ENCODE measurements around the gene IL17RB. TPM values are rescaled to one million over a fixed set of nuclear protein-coding genes. Genes with fewer than 3 reads are reported as not detected.
A peak's percentile ranks its signal among the peaks of the same experiment; 100 is the strongest.

Gene IL17RB
- total and polyA plus RNA-seq, 2 of the 8 experiments (the other 6 are each of a cell fraction or from before 2014, with no cell fraction given): 7.0 to 24.6 TPM

GRCh38 chr3:53809764-53810400 is 36.5 kb upstream of the IL17RB start:
- WGBS, 2 experiments (ENCODE audit: extremely low coverage in 1 of 2, insufficient coverage in 1 of 2, insufficient read length in 1 of 2, insufficient replicate concordance in 2 of 2, low coverage in 1 of 2, low lambda C conversion rate in 2 of 2, missing lambda C conversion rate in 1 of 2): 90% methylated on average over 28 of the region's 28 CpGs; no CpG with 5 or more reads in 1 of the 2 experiments
- H3K23ac ChIP-seq (ENCODE audit: insufficient read length): no peak overlapping the region
- no peak overlapping the region for H2BK12ac ChIP-seq (ENCODE audit: low read depth, low read length)
- H4K20me1 ChIP-seq (replicated peaks in 1 of 2; ENCODE audit: control insufficient read depth in 1 of 2, insufficient read depth in 2 of 2, low read length in 2 of 2): peaks cover 0 to 6% of the 10 kb centered on the region in 2 experiments
- H3K4me3 ChIP-seq (ENCODE audit: extremely low read depth in 1 of 4, insufficient read depth in 2 of 4, low read depth in 3 of 4, low read length in 4 of 4): no peak overlapping the region
- no peak overlapping the region for H2BK120ac ChIP-seq (replicated peaks; ENCODE audit: low read depth, low read length)
- no peak overlapping the region for H3K4me2 ChIP-seq (ENCODE audit: insufficient read depth in 1 of 2, low read depth in 2 of 2, low read length in 2 of 2)
- no peaks in the 10 kb centered on the region for H3K27me3 ChIP-seq (replicated peaks in 1 of 4; ENCODE audit: control insufficient read depth in 3 of 4, extremely low read depth in 1 of 4, insufficient read depth in 3 of 4, low read length in 3 of 4)
- H3K4me1 ChIP-seq (replicated peaks in 1 of 4; ENCODE audit: control insufficient read depth in 3 of 4, insufficient read depth in 4 of 4, low read length in 3 of 4): peaks cover 0 to 5% (median 0%) of the 10 kb centered on the region in 4 experiments; a peak in 3 of 7 replicates
- no peak overlapping the region for H3K27ac ChIP-seq (ENCODE audit: low read depth, low read length)
- no peak overlapping the region for H2AFZ ChIP-seq (ENCODE audit: low read length)
- no peaks in the 10 kb centered on the region for H3K79me2 ChIP-seq (ENCODE audit: control insufficient read depth in 1 of 2, insufficient read depth in 2 of 2, low read length in 2 of 2)
- POLR2A ChIA-PET (ENCODE audit: partially characterized antibody): interaction anchor here (1.2 kb wide), 1 partner anchor 10 kb away, joined by 5 read pairs; no protein-coding TSS in a partner anchor
- no peak overlapping the region for H3K56ac ChIP-seq (replicated peaks; ENCODE audit: insufficient read length, low read depth, low read length)
- H3K79me1 ChIP-seq (ENCODE audit: low read depth, low read length): no peaks in the 10 kb centered on the region
- H4K8ac ChIP-seq (ENCODE audit: extremely low read depth, insufficient read depth, low read length): peak overlapping the region; percentile 53; the same call in 1 of the 2 replicates
- no peak overlapping the region for H2BK5ac ChIP-seq (ENCODE audit: low read depth, low read length)
- FAIRE-seq (no peak), DNase-seq (ENCODE audit: low read depth in 1 of 2, low spot score in 2 of 2) (no peak)
- H3K18ac ChIP-seq (ENCODE audit: extremely low read depth, low read length): no peak overlapping the region
- peaks cover 6% of the 10 kb centered on the region; the same call in 1 of the 2 replicates for H3K23me2 ChIP-seq (ENCODE audit: low read depth, low read length)
- no peak overlapping the region for H2BK20ac ChIP-seq (ENCODE audit: low read length)
- CTCF ChIA-PET (ENCODE audit: partially characterized antibody): interaction anchor here (1.3 to 2.1 kb wide), 4 partner anchors 10 to 111 kb away, joined by 3 to 6 read pairs (median 3); no protein-coding TSS in a partner anchor
- no peak overlapping the region for H3K9ac ChIP-seq (replicated peaks in 1 of 4; ENCODE audit: extremely low read depth in 1 of 4, low read depth in 3 of 4, low read length in 3 of 4)
- H3K4ac ChIP-seq (replicated peaks; ENCODE audit: insufficient read length, low read depth, low read length): no peak overlapping the region
- no peaks in the 10 kb centered on the region for H3K9me3 ChIP-seq (ENCODE audit: insufficient read depth in 2 of 2, low read depth in 1 of 2, low read length in 1 of 2)
- H3K14ac ChIP-seq (ENCODE audit: insufficient read length): no peak overlapping the region
- no peak overlapping the region for H4K5ac ChIP-seq (ENCODE audit: insufficient read length, low read depth, low read length)
- H2AK5ac ChIP-seq (ENCODE audit: low read depth, low read length): no peak overlapping the region
- H2BK15ac ChIP-seq (ENCODE audit: low read length): no peak overlapping the region
- H3K36me3 ChIP-seq (ENCODE audit: control insufficient read depth in 2 of 4, insufficient read depth in 4 of 4, low read length in 3 of 4): no peaks in the 10 kb centered on the region
- peak overlapping the region; percentile 16 for H4K91ac ChIP-seq (replicated peaks; ENCODE audit: insufficient read length, low read length)
- no peak for TF ChIP-seq SP2 (IDR thresholded peaks at IDR 0.05; ENCODE audit: low read length)
- no peak for TF ChIP-seq HDAC2 (IDR thresholded peaks at IDR 0.05; ENCODE audit: borderline replicate concordance in 1 of 2, low read depth in 2 of 2, low read length in 2 of 2)
- no peak for TF ChIP-seq TAF7 (optimal IDR thresholded peaks at IDR 0.05; ENCODE audit: borderline replicate concordance, low read depth, low read length)
- TF ChIP-seq ASH2L (IDR thresholded peaks at IDR 0.05; ENCODE audit: low read length): no peak
- TF ChIP-seq SUZ12 (IDR thresholded peaks at IDR 0.05; ENCODE audit: low read length): no peak
- TF ChIP-seq BRCA1 (IDR thresholded peaks at IDR 0.05; ENCODE audit: low read depth, low read length): no peak
- TF ChIP-seq HDAC6 (IDR thresholded peaks at IDR 0.05; ENCODE audit: low read depth, low read length): no peak
- TF ChIP-seq CTCF (IDR thresholded peaks at IDR 0.05; ENCODE audit: control extremely low read depth in 1 of 3, insufficient read depth in 1 of 3, low read depth in 1 of 3, low read length in 3 of 3): no peak
- TF ChIP-seq SIX5 (IDR thresholded peaks at IDR 0.05; ENCODE audit: low read depth, low read length): no peak
